ENCODE data around the gene RASL10A. TPM values are rescaled to one million over a fixed set of nuclear protein-coding genes. Genes with fewer than 3 reads are reported as not detected.

The RASL10A gene
- 0.43 and 0.80 TPM in 2 replicates for total RNA-seq

GRCh38 chr22:29315286-29316140 lies at the start of gene RASL10A:
RASL10A (minus strand) TSS chr22:29315697; CDS start chr22:29315246, 451 bp downstream.

GRCh38 chr22:29306175-29306834 lies 9.2 kb downstream of the RASL10A start, which contains the start of gene GAS2L1:
GAS2L1 (plus strand) TSS chr22:29306650; CDS start chr22:29308106, 1,456 bp downstream.

GRCh38 chr22:29267858-29268510 lies 47.5 kb downstream of the RASL10A start, which contains the start of the genes EWSR1 and RHBDD3:
EWSR1 (plus strand) TSS chr22:29268268; CDS start chr22:29268337, 69 bp downstream.
RHBDD3 (minus strand) TSS chr22:29267981; CDS start chr22:29265626, 2,355 bp downstream.

Small RNA genes within 50 kb of the gene (small RNA-seq; reads per million reads assigned to genes)
- not detected for gene MIR3653

Other genes with a start within 250 kb of the RASL10A start
- gene KREMEN1, start 242.7 kb downstream of the RASL10A start, total RNA-seq = 0.40 and 1.1 TPM in 2 replicates
- gene EMID1, start 109.8 kb downstream of the RASL10A start, total RNA-seq = not detected in 2 replicates
- gene RHBDD3, start 47.7 kb downstream of the RASL10A start, total RNA-seq = 19.7 and 25.5 TPM in 2 replicates
- 210 and 245 TPM in 2 replicates for gene EWSR1, start 47.4 kb downstream of the RASL10A start, total RNA-seq
- gene GAS2L1, start 9.0 kb downstream of the RASL10A start, total RNA-seq = 23.8 and 30.2 TPM in 2 replicates
- 108 and 126 TPM in 2 replicates for gene AP1B1, start 72.9 kb upstream of the RASL10A start, total RNA-seq
- not detected in 2 replicates for gene RFPL1, start 122.9 kb upstream of the RASL10A start, total RNA-seq
- gene NEFH, start 164.5 kb upstream of the RASL10A start, total RNA-seq = 1.3 and 1.6 TPM in 2 replicates
- gene THOC5, start 238.1 kb upstream of the RASL10A start, total RNA-seq = 62.0 and 67.2 TPM in 2 replicates